PC-3 (cell line): ENCODE measurements around the gene DOCK8. TPM values are rescaled to one million over a fixed set of nuclear protein-coding genes. Genes with fewer than 3 reads are reported as not detected.

Experiments
- ATAC-seq: fragments of 200-7000 bp; cut with Tn5 transposase; 2 replicates; pipeline ENCODE4 v1.9.1; 2020; ENCODE audit warnings: mild to moderate bottlenecking, moderate library complexity
- BruUV-seq: library from RNA; stranded (reverse); fragments of 400-500 nt; replicated peaks from 2 replicates; lab custom pipeline; 2021; lab: Mats Ljungman, UMichigan
- CTCF ChIA-PET: fragments of 300-600 bp; sonication (Branson Sonifier 250); formaldehyde crosslinking; loops from one replicate; lab custom pipeline; 2022; ENCODE audit warnings: antibody characterized with exemption; lab: Charles Lee
- POLR2A ChIA-PET: fragments of 300-600 bp; sonication (Branson Sonifier 250); formaldehyde crosslinking; loops from one replicate; lab custom pipeline; 2022; ENCODE audit warnings: antibody characterized with exemption; ENCODE audit not compliant: unreplicated experiment; lab: Charles Lee
- DNase-seq: peaks from one replicate; pipeline ENCODE4 v3.0.0-alpha.2; 2015
- H2AFZ ChIP-seq: fragments of 300-600 bp; sonication (generic); 2 replicates; pipeline ENCODE4 v1.6.0; 2016; ENCODE audit warnings: antibody characterized with exemption, low read length
- H3F3A ChIP-seq: fragments of 300-600 bp; sonication (generic); one replicate; pipeline ENCODE4 v1.6.0; 2017; ENCODE audit warnings: antibody characterized with exemption, low read length, control low read depth, mild to moderate bottlenecking; ENCODE audit not compliant: unreplicated experiment
- H3K27ac ChIP-seq: fragments of 300-600 bp; sonication (generic); 2 replicates; pipeline ENCODE4 v1.5.1; 2016; ENCODE audit warnings: mild to moderate bottlenecking, low read length
- H3K27me3 ChIP-seq: fragments of 300-600 bp; sonication (generic); 2 replicates; pipeline ENCODE4 v1.6.1; 2016; ENCODE audit warnings: low read length, mixed read lengths
- H3K36me3 ChIP-seq: fragments of 300-600 bp; sonication (generic); 2 replicates; pipeline ENCODE4 v1.6.1; 2016; ENCODE audit warnings: low read depth, mixed run types, low read length, mixed read lengths
- H3K4me1 ChIP-seq: fragments of 300-600 bp; sonication (generic); 2 replicates; pipeline ENCODE4 v1.5.1; 2016; ENCODE audit warnings: low read length; ENCODE audit not compliant: insufficient read depth
- H3K4me2 ChIP-seq: fragments of 300-600 bp; sonication (generic); 2 replicates; pipeline ENCODE4 v1.6.0; 2016; ENCODE audit warnings: low read length
- H3K4me3 ChIP-seq: fragments of 300-600 bp; sonication (generic); 2 replicates; pipeline ENCODE4 v1.5.1; 2016; ENCODE audit warnings: mild to moderate bottlenecking, low read length, mixed read lengths
- H3K79me2 ChIP-seq: fragments of 300-600 bp; sonication (generic); 2 replicates; pipeline ENCODE4 v1.6.1; 2017; ENCODE audit warnings: low read length, mixed read lengths
- H3K9ac ChIP-seq: fragments of 300-600 bp; sonication (generic); 2 replicates; pipeline ENCODE4 v1.6.0; 2016; ENCODE audit warnings: mild to moderate bottlenecking, low read length
- H3K9me2 ChIP-seq: fragments of 300-600 bp; sonication (generic); replicated peaks from 2 replicates; pipeline ENCODE4 v1.6.1; 2016; ENCODE audit warnings: mixed run types, low read length, mixed read lengths
- H3K9me3 ChIP-seq: fragments of 300-600 bp; sonication (generic); 2 replicates; pipeline ENCODE4 v1.6.1; 2016; ENCODE audit warnings: low read length, mixed read lengths
- H4K20me1 ChIP-seq: fragments of 300-600 bp; sonication (generic); 2 replicates; pipeline ENCODE4 v1.6.1; 2016; ENCODE audit warnings: low read length, mixed read lengths
- CTCF ChIP-seq: fragments of 300-600 bp; sonication (generic); conservative IDR thresholded peaks from 2 replicates; pipeline ENCODE4 v1.5.1; 2017; ENCODE audit warnings: antibody characterized with exemption, low read depth, mild to moderate bottlenecking, low read length
- EZH2 ChIP-seq: fragments of 300-600 bp; sonication (generic); IDR thresholded peaks from one replicate; pipeline ENCODE4 v1.6.1; 2017; ENCODE audit warnings: antibody characterized with exemption, mild to moderate bottlenecking, low read length; ENCODE audit not compliant: unreplicated experiment
- EZH2phosphoT487 ChIP-seq: fragments of 300-600 bp; sonication (generic); IDR thresholded peaks from 2 replicates; pipeline ENCODE4 v1.6.1; 2018; ENCODE audit warnings: mild to moderate bottlenecking, antibody characterized with exemption, low read length, borderline replicate concordance
- intact Hi-C: fragments of 100-400 bp; cut with micrococcal nuclease; formaldehyde crosslinking; loops from 2 replicates; pipeline ENCODE4 v1.9.0; 2023
- total RNA-seq: library from RNA; depleted of rRNA; stranded (reverse); fragments of >200 nt; gene quantifications from 2 replicates; pipeline ENCODE4 v1.2.3, GENCODE V29; 2014

DOCK8 gene
- total RNA-seq, 1 experiment from 2014 or later: 1.9 TPM

- peak overlapping the region; percentile 42; the same call in 1 of the 2 replicates for H2AFZ ChIP-seq
- H3F3A ChIP-seq: no peaks in the 10 kb centered on the region
- no peaks in the 10 kb centered on the region for H3K9me3 ChIP-seq
- ChIA-PET CTCF (interaction anchor here (0.6 kb wide), 2 partner anchors 74 kb away, joined by 9 to 10 read pairs; no protein-coding TSS in a partner anchor), POLR2A (interaction anchor here (0.6 kb wide), 1 partner anchor 30 kb away, joined by 3 read pairs; no protein-coding TSS in a partner anchor)
- H3K9ac ChIP-seq: no peak overlapping the region
- no peaks in the 10 kb centered on the region for H3K9me2 ChIP-seq
- H3K36me3 ChIP-seq: no peaks in the 10 kb centered on the region
- peak overlapping the region; percentile 73 for H3K4me2 ChIP-seq
- ATAC-seq: peak; percentile 100
- no peak for TF ChIP-seq EZH2
- TF ChIP-seq EZH2phosphoT487: no peak
- no peak for TF ChIP-seq CTCF
- no peaks in the 10 kb centered on the region for H3K27me3 ChIP-seq
- H3K4me1 ChIP-seq: peaks cover 16% of the 10 kb centered on the region
- intact Hi-C loops: loop anchor here (1.0 kb wide), 1 partner anchor 43 kb away; no protein-coding TSS in a partner anchor
- H3K27ac ChIP-seq: peak overlapping the region; percentile 62
- no peaks in the 10 kb centered on the region for H4K20me1 ChIP-seq
- BruUV-seq: no TSS peak
- no peaks in the 10 kb centered on the region for H3K79me2 ChIP-seq
- H3K4me3 ChIP-seq: peak overlapping the region; percentile 44
- DNase-seq: peak; percentile 90
These were observed 232.8 kb downstream of the DOCK8 start for GRCh38 chr9:447230-448025.

GRCh38 chr9:450057-450456, 235.4 kb downstream of the DOCK8 start:
- TF ChIP-seq EZH2phosphoT487: no peak
- TF ChIP-seq CTCF: no peak
- TF ChIP-seq EZH2: no peak
- no peaks in the 10 kb centered on the region for H3K36me3 ChIP-seq
- no peaks in the 10 kb centered on the region for H3F3A ChIP-seq
- H3K4me1 ChIP-seq: peaks cover 16% of the 10 kb centered on the region
- no peaks in the 10 kb centered on the region for H3K9me2 ChIP-seq
- DNase-seq (peak; percentile 37), ATAC-seq (no peak)
- H2AFZ ChIP-seq: no peak overlapping the region
- no peak overlapping the region for H3K4me2 ChIP-seq
- intact Hi-C loops: no loop called here
- ChIA-PET CTCF (no interaction called here), POLR2A (no interaction called here)
- H3K27me3 ChIP-seq: no peaks in the 10 kb centered on the region
- H3K79me2 ChIP-seq: no peaks in the 10 kb centered on the region
- no peaks in the 10 kb centered on the region for H4K20me1 ChIP-seq
- no peak overlapping the region for H3K4me3 ChIP-seq
- no peak overlapping the region for H3K9ac ChIP-seq
- no TSS peak for BruUV-seq
- no peak overlapping the region for H3K27ac ChIP-seq
- H3K9me3 ChIP-seq: no peaks in the 10 kb centered on the region

- Histone ChIP-seq H3K27ac (no peak overlapping the region), H3K27me3 (no peaks in the 10 kb centered on the region), H3K4me2 (no peak overlapping the region), H3K9me2 (no peaks in the 10 kb centered on the region), H4K20me1 (no peaks in the 10 kb centered on the region), H3F3A (no peaks in the 10 kb centered on the region), H2AFZ (no peak overlapping the region), H3K4me3 (no peak overlapping the region), H3K9me3 (no peaks in the 10 kb centered on the region), H3K36me3 (no peaks in the 10 kb centered on the region), H3K79me2 (no peaks in the 10 kb centered on the region), H3K4me1 (peaks cover 16% of the 10 kb centered on the region), H3K9ac (no peak overlapping the region)
- no peak for TF ChIP-seq CTCF
- intact Hi-C loops: no loop called here
- CTCF ChIA-PET: no interaction called here
- DNase-seq (no peak), ATAC-seq (no peak)
- BruUV-seq: no TSS peak
- POLR2A ChIA-PET: no interaction called here
These were observed 235.9 kb downstream of the DOCK8 start for GRCh38 chr9:450561-450960.
